CD14-positive monocyte (primary cell): ENCODE results near the gene SNX3. TPM values are rescaled to one million over a fixed set of nuclear protein-coding genes. Genes with fewer than 3 reads are reported as not detected.

Experiments used
- DNase-seq, 3 donors: peaks; one replicate each; pipeline ENCODE4 v3.0.0-alpha.2; 2011 to 2022
- H2AFZ ChIP-seq: 2 replicates; pipeline ENCODE4 v1.6.0; 2012; ENCODE audit warnings: mild to moderate bottlenecking, low read depth, low read length, inconsistent platforms; ENCODE audit not compliant: insufficient read depth, poor library complexity, severe bottlenecking
- H3K27ac ChIP-seq, 2 donors: 1 replicate in 1 of 2; 2 replicates in 1 of 2; pipeline ENCODE4 v1.5.1; 2012 to 2013; ENCODE audit warnings: low read length in 2 of 2, control low read depth in 1 of 2, inconsistent platforms in 1 of 2, low read depth in 1 of 2, mild to moderate bottlenecking in 1 of 2
- H3K27me3 ChIP-seq, 2 donors: one replicate each; pipeline versions ENCODE4 v1.6.0 to v1.6.1; 2011 to 2013; ENCODE audit warnings: low read length in 2 of 2; ENCODE audit not compliant: control insufficient read depth in 2 of 2, insufficient read depth in 2 of 2
- H3K36me3 ChIP-seq, 2 donors: replicated peaks in 1 of 2; 1 replicate in 1 of 2; 2 replicates in 1 of 2; pipeline versions ENCODE4 v1.5.1 to v1.6.1; 2012 to 2013; ENCODE audit warnings: low read length in 2 of 2, control low read depth in 1 of 2, inconsistent platforms in 1 of 2, mild to moderate bottlenecking in 1 of 2; ENCODE audit not compliant: insufficient read depth in 2 of 2, control insufficient read depth in 1 of 2
- H3K4me1 ChIP-seq, 2 donors: 1 replicate in 1 of 2; 2 replicates in 1 of 2; pipeline versions ENCODE4 v1.5.1 to v1.6.1; 2012 to 2013; ENCODE audit warnings: low read length in 2 of 2, control low read depth in 1 of 2, inconsistent platforms in 1 of 2, mild to moderate bottlenecking in 1 of 2, moderate library complexity in 1 of 2; ENCODE audit not compliant: insufficient read depth in 2 of 2, control insufficient read depth in 1 of 2
- H3K4me2 ChIP-seq: replicated peaks from 2 replicates; pipeline ENCODE3; 2012; ENCODE audit warnings: low read length, moderate library complexity, mild to moderate bottlenecking; ENCODE audit not compliant: poor library complexity, severe bottlenecking; ENCODE audit errors: extremely low read depth
- H3K4me3 ChIP-seq, 3 experiments: fragments of 200-600 bp in 1 of 3; sonication (generic) in 1 of 3; replicated peaks in 1 of 3; 1 replicate in 2 of 3; 2 replicates in 1 of 3; pipeline ENCODE4 v1.5.1; 2011 to 2013; ENCODE audit warnings: low read length in 3 of 3, mild to moderate bottlenecking in 3 of 3, control low read depth in 2 of 3, low read depth in 2 of 3, inconsistent platforms in 1 of 3, moderate library complexity in 1 of 3
- H3K79me2 ChIP-seq: 2 replicates; pipeline ENCODE4 v1.6.0; 2012; ENCODE audit warnings: mild to moderate bottlenecking, control low read depth, inconsistent platforms, low read length, moderate library complexity; ENCODE audit not compliant: insufficient read depth
- H3K9ac ChIP-seq: 2 replicates; pipeline ENCODE4 v1.6.0; 2017; ENCODE audit warnings: low read length, mild to moderate bottlenecking; ENCODE audit not compliant: insufficient read depth, poor library complexity, severe bottlenecking
- H3K9me3 ChIP-seq, 2 donors: replicated peaks in 1 of 2; 1 replicate in 1 of 2; 2 replicates in 1 of 2; pipeline versions ENCODE4 v1.5.1 to v1.6.1; 2012 to 2013; ENCODE audit warnings: low read length in 2 of 2, control low read depth in 1 of 2; ENCODE audit not compliant: control insufficient read depth in 1 of 2, insufficient read depth in 1 of 2
- H4K20me1 ChIP-seq: 2 replicates; pipeline ENCODE4 v1.6.0; 2012; ENCODE audit warnings: mild to moderate bottlenecking, low read length, control low read depth, moderate library complexity; ENCODE audit not compliant: insufficient read depth
- H3K27ac Mint-ChIP-seq, 7 donors: one replicate each; pipeline ENCODE4 v1.8.0; 2020; ENCODE audit warnings: mild to moderate bottlenecking in 7 of 7, mixed read lengths in 7 of 7, moderate library complexity in 6 of 7, inconsistent platforms in 2 of 7
- H3K27me3 Mint-ChIP-seq, 3 donors: one replicate each; pipeline ENCODE4 v1.8.0; 2021 to 2022; ENCODE audit warnings: low read depth in 3 of 3, mild to moderate bottlenecking in 3 of 3, mixed read lengths in 3 of 3, moderate library complexity in 3 of 3, inconsistent platforms in 1 of 3
- H3K36me3 Mint-ChIP-seq, 2 donors: one replicate each; pipeline ENCODE4 v1.8.0; 2020; ENCODE audit warnings: mixed read lengths in 2 of 2, inconsistent platforms in 1 of 2, mild to moderate bottlenecking in 1 of 2
- H3K4me1 Mint-ChIP-seq: one replicate; pipeline ENCODE4 v1.8.0; 2020; ENCODE audit warnings: mild to moderate bottlenecking, mixed read lengths
- H3K4me3 Mint-ChIP-seq, 2 donors: one replicate each; pipeline ENCODE4 v1.8.0; 2020; ENCODE audit warnings: mild to moderate bottlenecking in 2 of 2, mixed read lengths in 2 of 2, moderate library complexity in 1 of 2
- H3K9me3 Mint-ChIP-seq, 7 donors: one replicate each; pipeline ENCODE4 v1.8.0; 2020 to 2022; ENCODE audit warnings: mixed read lengths in 7 of 7, mild to moderate bottlenecking in 6 of 7, moderate library complexity in 6 of 7, inconsistent platforms in 2 of 7
- WGBS: methylation state at CpG from one replicate; pipeline ENCODE4 v1.1.5; 2013; ENCODE audit warnings: missing lambda C conversion rate; ENCODE audit not compliant: insufficient coverage; 5-methylcytosine and 5-hydroxymethylcytosine counted together
- intact Hi-C, 2 donors: fragments of 100-400 bp; cut with micrococcal nuclease; formaldehyde crosslinking; loops; one replicate each; pipeline versions ENCODE4 v1.15.0 to v1.15.1; 2023
- polyA plus RNA-seq, 3 donors: library from polyadenylated mRNA; depleted of rRNA in 1 of 3; unstranded in 2 of 3; stranded (reverse) in 1 of 3; fragments of 300-500 nt in 2 of 3; fragments of >200 nt in 1 of 3; fragmentation: Illumina TruSeq in 2 of 3; gene quantifications; 1 replicate in 2 of 3; 2 replicates in 1 of 3; pipeline ENCODE4 v1.2.3, GENCODE V29; 2012 to 2021
- TF ChIP-seq, protein P1 (sequence below): fragments of 200-600 bp; IDR thresholded peaks from one replicate; pipeline ENCODE4 v1.8.0; 2022; ENCODE audit warnings: antibody characterized with exemption, mild to moderate bottlenecking

The SNX3 gene
- polyA plus RNA-seq, 3 donors = 134 to 441 (median 394) TPM

DNA sequence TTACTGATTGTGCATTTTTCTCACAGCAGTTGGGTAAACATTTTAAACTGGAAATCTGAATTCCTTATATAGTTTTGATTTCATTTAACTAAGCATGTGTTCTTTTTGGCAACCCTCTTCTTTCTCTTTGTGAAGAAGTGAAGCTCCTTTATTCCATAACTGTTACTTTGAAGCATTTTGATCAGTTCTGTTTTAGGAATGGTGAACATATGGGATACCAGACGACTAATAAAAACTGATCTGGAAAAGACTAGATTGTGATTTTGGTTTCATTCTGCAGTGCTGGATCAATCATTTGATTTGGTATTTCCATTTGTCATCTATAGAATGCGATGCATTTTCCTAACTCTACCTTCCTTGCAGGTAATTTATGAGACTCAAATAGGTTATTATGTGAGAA, 43.8 kb upstream of the SNX3 start:
- Histone ChIP-seq H3K36me3 (no peaks in the 10 kb centered on the region), H3K9ac (no peak overlapping the region), H3K27me3 (no peaks in the 10 kb centered on the region), H3K9me3 (no peaks in the 10 kb centered on the region), H3K4me2 (no peak overlapping the region), H3K79me2 (no peaks in the 10 kb centered on the region), H3K4me3 (no peak overlapping the region), H3K4me1 (no peaks in the 10 kb centered on the region), H3K27ac (no peak overlapping the region), H4K20me1 (no peaks in the 10 kb centered on the region), H2AFZ (no peak overlapping the region)
- Mint-ChIP-seq H3K36me3 (peaks cover 0 to 3% of the 10 kb centered on the region in 2 donors), H3K27me3 (no peaks in the 10 kb centered on the region), H3K9me3 (no peaks in the 10 kb centered on the region), H3K4me3 (no peak overlapping the region), H3K27ac (no peak overlapping the region), H3K4me1 (peaks cover 4% of the 10 kb centered on the region)
- no peak for DNase-seq
- WGBS = no CpG with 5 or more reads among the region's 2 CpGs
- TF ChIP-seq, protein P1, sequence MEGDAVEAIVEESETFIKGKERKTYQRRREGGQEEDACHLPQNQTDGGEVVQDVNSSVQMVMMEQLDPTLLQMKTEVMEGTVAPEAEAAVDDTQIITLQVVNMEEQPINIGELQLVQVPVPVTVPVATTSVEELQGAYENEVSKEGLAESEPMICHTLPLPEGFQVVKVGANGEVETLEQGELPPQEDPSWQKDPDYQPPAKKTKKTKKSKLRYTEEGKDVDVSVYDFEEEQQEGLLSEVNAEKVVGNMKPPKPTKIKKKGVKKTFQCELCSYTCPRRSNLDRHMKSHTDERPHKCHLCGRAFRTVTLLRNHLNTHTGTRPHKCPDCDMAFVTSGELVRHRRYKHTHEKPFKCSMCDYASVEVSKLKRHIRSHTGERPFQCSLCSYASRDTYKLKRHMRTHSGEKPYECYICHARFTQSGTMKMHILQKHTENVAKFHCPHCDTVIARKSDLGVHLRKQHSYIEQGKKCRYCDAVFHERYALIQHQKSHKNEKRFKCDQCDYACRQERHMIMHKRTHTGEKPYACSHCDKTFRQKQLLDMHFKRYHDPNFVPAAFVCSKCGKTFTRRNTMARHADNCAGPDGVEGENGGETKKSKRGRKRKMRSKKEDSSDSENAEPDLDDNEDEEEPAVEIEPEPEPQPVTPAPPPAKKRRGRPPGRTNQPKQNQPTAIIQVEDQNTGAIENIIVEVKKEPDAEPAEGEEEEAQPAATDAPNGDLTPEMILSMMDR = no peak
- intact Hi-C loops = no loop called here

DNA sequence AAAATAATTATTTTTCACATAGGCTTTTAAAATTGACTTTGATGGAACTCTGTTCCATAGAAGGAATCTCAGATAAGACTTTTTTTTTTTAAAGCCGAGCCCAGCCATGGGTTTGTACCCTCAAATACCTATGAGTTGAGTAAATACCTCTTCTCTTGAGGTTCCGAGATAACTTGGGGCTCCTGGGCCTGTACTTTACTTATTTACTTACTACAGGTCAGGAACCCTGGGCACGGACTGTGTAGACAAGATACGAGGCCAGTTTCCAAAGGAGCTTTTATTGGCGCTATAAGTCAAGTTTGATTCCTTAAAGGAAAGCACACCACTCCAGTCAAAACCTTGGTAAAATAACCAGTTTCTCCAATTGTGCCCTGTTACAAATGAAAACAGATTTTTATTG, 41.5 kb upstream of the SNX3 start:
- Histone ChIP-seq H4K20me1 (no peaks in the 10 kb centered on the region), H3K36me3 (no peaks in the 10 kb centered on the region), H3K27ac (no peak overlapping the region), H2AFZ (no peak overlapping the region), H3K4me3 (no peak overlapping the region), H3K79me2 (peaks cover 1% of the 10 kb centered on the region), H3K9ac (no peak overlapping the region), H3K27me3 (no peaks in the 10 kb centered on the region), H3K4me2 (no peak overlapping the region), H3K4me1 (no peaks in the 10 kb centered on the region), H3K9me3 (no peaks in the 10 kb centered on the region)
- H3K36me3 Mint-ChIP-seq = peaks cover 0 to 3% of the 10 kb centered on the region in 2 donors
- 83% methylated on average over 1 of the region's 5 CpGs for WGBS
- H3K4me1 Mint-ChIP-seq = peaks cover 10% of the 10 kb centered on the region
- DNase-seq = no peak
- no peaks in the 10 kb centered on the region for H3K27me3 Mint-ChIP-seq
- no peak overlapping the region for H3K4me3 Mint-ChIP-seq
- no peaks in the 10 kb centered on the region for H3K9me3 Mint-ChIP-seq
- H3K27ac Mint-ChIP-seq = no peak overlapping the region
- intact Hi-C loops = no loop called here
- TF ChIP-seq, protein P1 = no peak
